Activated CD8-positive, alpha-beta memory T cell treated with anti-CD3 and anti-CD28 coated beads for 36 hours (primary cell): ENCODE results near the gene RASGRP1. TPM values are rescaled to one million over a fixed set of nuclear protein-coding genes. Genes with fewer than 3 reads are reported as not detected.

Source experiments
- CTCF ChIA-PET: fragments of 350-600 bp; sonication (Branson Sonifier 250); formaldehyde crosslinking; loops from one replicate; lab custom pipeline; 2021; ENCODE audit warnings: antibody characterized with exemption; lab: Charles Lee
- POLR2A ChIA-PET: fragments of 350-600 bp; sonication (Branson Sonifier 250); formaldehyde crosslinking; loops from one replicate; lab custom pipeline; 2021; ENCODE audit warnings: antibody characterized with exemption; lab: Charles Lee
- total RNA-seq, 2 experiments: library from RNA; stranded (reverse); gene quantifications; one replicate each; pipeline ENCODE4 v1.2.3, GENCODE V29; 2021

RASGRP1 gene
- total RNA-seq, 2 experiments from 2014 or later: 64.2 to 67.8 TPM

DNA sequence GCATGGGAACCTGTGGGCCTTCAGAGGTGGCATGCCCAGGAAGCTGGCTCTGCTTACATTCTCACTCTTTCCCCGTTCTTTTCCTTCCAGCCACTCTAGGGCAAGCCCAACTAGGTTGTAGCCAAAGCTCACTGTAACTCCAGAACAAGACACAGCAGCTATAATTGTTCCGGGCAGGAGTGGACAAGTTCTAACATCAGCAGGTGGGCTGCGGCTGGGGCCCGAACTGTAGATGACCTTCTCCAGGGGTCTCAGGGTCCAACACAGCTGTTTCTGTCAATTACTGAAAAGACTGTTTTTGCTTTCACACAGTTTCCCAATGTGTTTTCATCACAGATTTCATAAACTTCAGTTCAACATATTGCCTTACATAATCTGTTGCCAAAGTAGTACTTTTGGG, 11.5 kb downstream of the RASGRP1 start:
- POLR2A ChIA-PET: no interaction called here
- CTCF ChIA-PET: interaction anchor here (1.0 to 1.2 kb wide), 2 partner anchors 31 to 137 kb away, joined by 3 read pairs; no protein-coding TSS in a partner anchor

DNA sequence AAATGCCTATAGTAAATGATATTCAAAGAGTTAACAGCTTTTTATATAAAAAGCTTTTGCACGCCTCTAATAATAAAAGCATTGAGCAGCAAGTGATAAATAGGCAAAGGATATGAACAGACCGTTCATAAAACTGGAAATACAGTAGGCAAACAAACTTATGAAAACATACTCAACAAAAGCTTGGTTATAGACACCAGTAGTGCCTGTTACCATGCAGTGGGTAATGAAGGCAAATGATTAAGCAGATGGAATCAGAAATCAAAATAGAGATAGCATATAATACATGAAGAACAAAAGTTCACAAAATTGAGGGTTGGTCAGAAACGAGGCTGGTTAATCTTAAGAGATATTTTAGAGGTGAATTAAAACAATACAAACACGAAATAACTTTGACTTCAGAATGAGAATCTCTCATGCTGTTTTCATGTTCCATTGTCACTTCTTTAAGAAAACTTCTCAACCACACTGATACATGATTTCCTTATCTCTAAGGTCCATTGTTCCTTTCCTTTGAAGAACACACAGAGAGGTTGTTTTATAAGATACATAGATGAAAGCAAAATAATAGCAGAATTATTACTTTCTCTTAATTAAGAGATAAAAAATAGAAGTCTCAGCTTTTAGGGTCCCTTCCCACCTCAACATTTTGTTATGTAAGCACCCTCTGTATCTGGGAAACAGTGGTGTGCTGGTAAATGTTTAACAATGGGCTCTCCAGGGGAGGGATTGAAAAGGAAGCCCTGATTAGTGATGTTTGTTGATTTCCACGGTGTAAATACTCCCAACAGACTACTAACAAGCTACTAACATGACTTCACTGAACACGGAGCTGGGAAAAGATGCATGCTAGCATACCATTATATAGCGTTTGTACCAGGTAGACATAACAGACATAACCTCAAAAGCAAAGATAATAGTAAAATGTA, 12.6 kb downstream of the RASGRP1 start:
- CTCF ChIA-PET: interaction anchor here (0.9 to 1.2 kb wide), 3 partner anchors 30 to 138 kb away, joined by 3 read pairs; no protein-coding TSS in a partner anchor
- POLR2A ChIA-PET: no interaction called here

DNA sequence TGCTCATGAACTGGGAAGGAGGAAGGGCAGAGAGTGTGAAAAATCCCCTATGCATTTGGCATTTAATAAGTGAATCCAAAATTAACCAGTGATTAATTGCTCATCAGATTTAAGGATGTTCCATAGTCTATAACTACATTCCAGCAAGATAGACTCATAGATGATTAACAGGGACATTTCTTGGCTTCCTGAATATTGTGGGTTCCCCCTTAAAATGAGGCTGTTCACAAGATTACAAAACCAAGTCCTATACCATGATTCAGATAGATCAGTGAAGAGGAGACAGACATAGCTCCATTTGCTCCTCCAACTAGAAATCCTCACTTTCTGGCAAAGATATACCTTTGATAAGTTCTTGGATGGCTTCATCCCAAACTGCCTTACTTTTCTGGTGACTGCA, 15.4 kb downstream of the RASGRP1 start:
- POLR2A ChIA-PET: no interaction called here
- CTCF ChIA-PET: interaction anchor here (1.0 to 1.5 kb wide), 3 partner anchors 14 to 134 kb away, joined by 3 to 4 read pairs (median 3); no protein-coding TSS in a partner anchor

DNA sequence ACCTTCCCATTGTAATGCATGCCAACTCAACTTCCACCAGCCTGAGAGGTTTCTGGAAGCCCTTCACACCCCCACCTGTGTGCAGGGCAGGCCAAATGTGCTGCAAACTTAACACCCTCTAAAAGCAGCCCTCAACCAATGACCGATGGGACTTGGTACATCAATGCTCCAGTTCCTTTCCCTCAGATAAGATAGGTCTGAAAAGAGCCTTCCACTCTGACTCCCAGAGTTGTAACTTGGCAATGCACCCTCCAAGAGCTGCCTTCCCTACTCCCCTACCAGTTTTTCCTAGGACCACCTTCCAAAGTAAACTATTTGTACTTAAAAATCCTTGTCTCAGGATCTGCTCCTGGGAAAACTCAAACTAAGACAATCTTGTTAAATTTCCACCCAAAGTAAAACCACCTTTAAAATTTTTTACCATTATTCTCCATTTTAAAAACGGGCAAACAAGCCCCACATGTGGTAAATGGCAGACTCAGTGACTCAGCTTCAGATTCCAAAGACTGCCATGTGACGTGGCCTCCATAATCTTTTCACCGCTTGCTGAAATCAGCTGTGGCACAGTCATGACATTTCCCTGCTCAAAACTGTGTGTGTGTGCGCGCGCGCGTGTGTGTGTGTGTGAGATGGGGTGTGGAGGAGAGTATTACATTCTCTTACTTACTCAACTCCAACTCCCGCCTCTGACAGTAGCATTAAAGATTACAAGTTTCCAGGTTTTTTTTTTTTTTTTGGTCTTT, 17.2 kb downstream of the RASGRP1 start:
- CTCF ChIA-PET: interaction anchor here (1.5 kb wide), 1 partner anchor 136 kb away, joined by 4 read pairs; no protein-coding TSS in a partner anchor
- POLR2A ChIA-PET: no interaction called here

DNA sequence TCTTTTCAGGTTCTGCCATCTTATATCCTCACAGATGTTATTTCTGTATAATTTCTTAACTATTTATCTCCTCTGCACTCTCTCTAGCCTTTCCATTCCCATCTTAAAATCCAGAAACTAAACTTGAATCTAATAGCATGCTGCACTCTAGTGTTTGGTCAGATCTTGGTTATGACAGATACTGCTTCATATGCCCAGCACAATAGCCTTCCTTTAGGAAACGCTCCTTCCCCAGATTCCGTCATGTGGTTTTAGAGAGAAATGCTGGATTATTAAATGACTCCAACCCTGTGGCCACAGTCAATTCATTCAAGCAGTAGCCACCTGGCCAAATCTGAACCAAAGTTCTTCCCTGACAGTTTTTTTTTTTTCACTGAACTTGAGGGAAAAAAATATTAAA, 19.4 kb downstream of the RASGRP1 start:
- POLR2A ChIA-PET: interaction anchor here (0.7 to 1.1 kb wide), 4 partner anchors 14 to 125 kb away, joined by 3 to 4 read pairs (median 4); no protein-coding TSS in a partner anchor
- CTCF ChIA-PET: interaction anchor here (1.2 kb wide), 1 partner anchor 144 kb away, joined by 3 read pairs; no protein-coding TSS in a partner anchor

DNA sequence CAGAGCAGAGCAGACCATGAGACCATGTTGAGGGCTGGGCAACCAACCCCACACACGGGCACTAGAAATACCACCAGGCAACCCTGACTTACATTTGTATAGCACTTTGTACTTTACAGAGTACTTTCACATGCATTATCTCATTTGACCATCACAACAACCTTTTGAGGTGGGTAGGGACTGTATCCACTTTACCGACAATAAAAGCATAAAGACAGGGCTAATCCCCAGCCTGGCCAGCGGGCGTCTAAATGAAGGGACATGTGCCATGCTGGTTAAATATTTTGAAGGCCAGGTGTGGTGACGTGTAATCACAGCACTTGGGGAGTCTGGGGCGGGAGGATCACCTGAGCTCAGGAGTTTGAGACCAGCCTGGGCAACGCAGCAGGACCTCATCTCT, 23.6 kb downstream of the RASGRP1 start:
- POLR2A ChIA-PET: interaction anchor here (0.6 to 1.0 kb wide), 2 partner anchors 87 to 158 kb away, joined by 3 read pairs; partner anchors contain the start of gene FAM98B
- CTCF ChIA-PET: interaction anchor here (1.4 to 2.0 kb wide), 3 partner anchors 23 to 149 kb away, joined by 3 to 5 read pairs (median 3); no protein-coding TSS in a partner anchor

DNA sequence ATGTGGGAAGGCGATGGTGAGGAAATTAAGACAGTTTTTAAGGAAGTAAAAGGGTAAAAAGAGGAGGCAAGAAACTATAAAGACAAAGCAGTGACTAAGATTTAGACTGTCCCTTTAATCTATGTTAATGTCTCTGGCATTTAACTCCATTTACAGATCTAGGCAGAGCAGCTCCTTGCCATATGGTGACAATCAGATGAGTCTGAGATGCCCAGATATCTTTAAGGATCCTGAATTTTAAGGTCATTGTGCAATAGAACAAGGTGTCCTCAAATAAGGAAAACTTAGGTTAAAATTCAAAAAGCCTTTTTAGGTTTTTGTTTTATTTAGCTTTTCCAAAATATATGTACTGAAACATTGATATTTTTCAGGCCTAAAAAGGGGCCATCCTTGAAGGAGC, 24.1 kb downstream of the RASGRP1 start:
- POLR2A ChIA-PET: no interaction called here
- CTCF ChIA-PET: interaction anchor here (1.5 kb wide), 1 partner anchor 144 kb away, joined by 3 read pairs; no protein-coding TSS in a partner anchor

DNA sequence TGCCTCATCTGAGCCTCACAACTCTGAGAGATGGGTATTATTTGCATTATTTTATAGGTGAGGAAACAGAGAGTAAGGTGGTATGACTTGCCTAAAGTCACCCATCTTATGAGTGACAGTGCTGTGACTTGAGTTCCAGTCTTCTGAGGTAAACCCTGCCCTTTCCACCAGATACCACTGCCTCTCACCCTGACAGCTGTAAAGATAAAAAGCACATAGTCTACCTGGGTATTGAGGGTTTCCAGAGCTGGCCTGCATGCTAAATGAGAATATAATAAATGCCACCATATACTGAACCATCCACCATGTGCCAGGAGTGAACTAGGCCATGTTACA, 25.6 kb downstream of the RASGRP1 start:
- CTCF ChIA-PET: interaction anchor here (0.5 to 1.3 kb wide), 3 partner anchors 26 to 157 kb away, joined by 3 to 8 read pairs (median 3); no protein-coding TSS in a partner anchor
- POLR2A ChIA-PET: interaction anchor here (0.7 kb wide), 1 partner anchor 28 kb away, joined by 3 read pairs; no protein-coding TSS in a partner anchor

DNA sequence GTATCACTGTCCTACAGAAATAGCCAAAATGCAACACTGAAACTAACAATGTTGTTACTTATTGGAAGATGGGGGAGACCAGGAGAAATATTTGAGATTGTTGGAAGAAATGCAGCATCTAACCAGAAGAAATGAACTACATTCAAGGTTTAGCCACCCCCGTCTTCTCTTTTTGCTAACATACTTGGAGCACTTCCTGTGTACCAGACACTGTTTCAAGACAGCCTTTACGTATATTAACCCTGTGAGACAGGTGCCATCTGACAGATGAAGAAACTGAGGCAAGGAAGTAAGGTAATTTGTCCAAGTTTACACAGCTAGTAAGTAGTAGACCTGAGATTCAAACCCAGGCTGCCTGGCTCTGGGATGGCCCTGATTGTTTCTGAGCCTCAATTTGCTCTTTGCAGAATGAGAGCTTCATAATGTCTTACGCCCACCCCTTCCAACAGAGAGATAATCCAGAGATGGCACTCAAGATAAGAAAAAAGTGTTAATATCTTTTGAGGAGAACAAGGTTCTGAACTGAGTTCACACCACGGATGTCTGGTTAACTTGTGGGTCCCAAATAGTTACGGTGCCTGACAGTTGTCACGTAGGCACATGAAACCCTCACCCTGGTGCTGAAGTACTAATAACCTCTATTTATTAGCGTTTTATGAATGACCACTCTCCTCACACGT, 26.1 kb downstream of the RASGRP1 start:
- ChIA-PET POLR2A (interaction anchor here (0.7 to 1.1 kb wide), 2 partner anchors 28 to 150 kb away, joined by 3 read pairs; no protein-coding TSS in a partner anchor), CTCF (interaction anchor here (0.5 to 1.3 kb wide), 3 partner anchors 25 to 158 kb away, joined by 3 to 8 read pairs (median 3); no protein-coding TSS in a partner anchor)

DNA sequence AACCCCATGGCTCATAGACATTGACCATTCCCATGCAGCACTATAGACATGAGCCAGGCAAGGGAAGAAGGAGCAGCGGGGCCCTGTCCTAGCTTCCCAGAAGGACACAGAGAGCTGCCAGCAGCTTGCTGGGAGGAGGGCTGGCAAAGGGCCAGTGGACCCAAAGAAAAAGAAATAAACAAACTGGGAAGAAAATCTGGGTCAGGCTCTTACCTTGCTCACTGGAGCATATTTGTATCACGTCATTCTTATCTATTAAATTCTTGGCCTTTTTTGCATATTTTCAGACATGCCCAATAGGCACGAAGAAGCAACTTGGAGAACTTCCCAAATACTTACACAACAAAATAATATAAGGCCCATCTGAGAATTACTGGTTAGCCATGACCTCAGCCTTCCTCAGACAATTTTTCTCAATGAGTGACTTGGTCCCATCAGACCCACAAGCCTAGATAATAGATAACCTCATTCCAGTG, 28.4 kb downstream of the RASGRP1 start:
- ChIA-PET CTCF (no interaction called here), POLR2A (no interaction called here)

DNA sequence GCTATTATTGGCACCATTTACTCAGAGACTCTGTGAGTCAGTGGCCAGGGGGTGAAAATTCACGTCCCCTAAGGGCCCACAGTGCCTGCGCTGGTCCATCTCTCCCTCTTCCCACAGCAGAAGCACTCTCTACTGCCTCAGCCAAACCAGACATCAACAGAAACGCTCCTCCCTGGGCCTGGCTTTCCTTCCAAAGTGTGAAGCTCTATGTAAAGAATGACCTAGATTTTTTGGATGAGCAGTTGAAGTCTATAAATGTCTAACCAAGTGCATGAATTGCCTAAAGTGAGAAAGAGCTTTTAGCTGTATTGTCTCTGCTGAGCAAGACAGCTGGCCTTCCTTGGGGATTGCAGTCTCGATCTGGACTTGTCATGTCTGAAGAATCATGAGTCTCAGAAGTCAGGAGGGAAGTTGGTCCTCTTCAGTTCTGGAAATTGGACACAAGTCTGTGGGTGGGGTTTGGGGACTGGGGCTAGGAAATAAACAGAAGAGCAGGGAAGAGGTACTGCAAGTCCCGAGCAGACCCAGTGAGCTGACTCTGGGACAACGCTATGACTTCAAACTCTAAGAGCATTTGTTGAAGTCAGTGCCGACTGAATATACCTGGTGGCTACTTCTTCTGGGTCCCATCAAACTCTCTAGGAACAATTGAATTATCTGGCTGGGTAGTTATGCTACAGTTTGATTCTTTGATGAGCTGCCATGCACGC, 29.0 kb downstream of the RASGRP1 start:
- CTCF ChIA-PET: interaction anchor here (2.4 kb wide), 1 partner anchor 28 kb away, joined by 10 read pairs; the partner anchor contains the start of gene RASGRP1

DNA sequence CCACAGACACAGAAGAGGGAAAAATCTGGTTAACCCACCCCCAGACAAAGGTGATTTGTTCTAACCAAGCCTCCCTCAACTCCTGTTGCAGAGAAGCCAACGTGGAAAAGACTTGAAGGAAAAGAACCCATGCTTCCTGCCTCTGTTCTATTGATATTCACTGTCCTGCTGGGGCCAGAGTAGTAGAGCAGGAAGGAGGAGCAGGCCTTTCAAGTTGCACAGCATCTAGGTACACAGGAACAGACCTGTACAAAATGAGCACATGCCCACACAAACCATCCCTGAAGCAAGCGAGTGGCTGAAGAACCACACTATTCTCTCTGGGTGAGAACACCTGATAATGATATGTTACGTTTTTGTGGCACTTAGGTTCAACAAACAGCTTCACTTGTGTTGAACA, 29.9 kb downstream of the RASGRP1 start:
- CTCF ChIA-PET: interaction anchor here (1.1 to 2.4 kb wide), 3 partner anchors 9 to 36 kb away, joined by 3 to 10 read pairs (median 3); partner anchors contain the start of gene RASGRP1
- POLR2A ChIA-PET: no interaction called here

More for the DNA sequence above, 29.0 kb downstream of the RASGRP1 start:
- POLR2A ChIA-PET: no interaction called here

DNA sequence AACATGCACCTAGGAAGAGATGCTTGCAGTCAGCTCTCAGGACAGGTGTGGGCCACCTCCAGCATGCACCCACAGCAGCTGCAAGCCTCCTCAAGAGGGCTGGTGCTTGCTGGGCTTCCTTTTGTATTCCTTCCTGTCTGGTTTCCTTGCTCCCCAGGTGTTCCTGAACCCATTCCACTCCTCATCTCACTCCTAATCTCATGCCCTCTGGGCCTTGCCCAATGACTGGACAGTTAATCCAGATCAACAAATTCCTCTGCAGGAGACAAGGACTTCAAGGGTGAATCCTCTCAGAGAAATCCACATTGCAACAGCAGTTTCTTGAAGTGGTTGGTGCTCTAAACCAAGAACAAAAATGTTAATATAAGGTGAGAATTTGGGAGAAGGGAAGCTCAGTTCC, 30.7 kb downstream of the RASGRP1 start:
- CTCF ChIA-PET: interaction anchor here (1.1 to 2.4 kb wide), 3 partner anchors 10 to 35 kb away, joined by 3 to 10 read pairs (median 3); partner anchors contain the start of gene RASGRP1
- POLR2A ChIA-PET: no interaction called here

DNA sequence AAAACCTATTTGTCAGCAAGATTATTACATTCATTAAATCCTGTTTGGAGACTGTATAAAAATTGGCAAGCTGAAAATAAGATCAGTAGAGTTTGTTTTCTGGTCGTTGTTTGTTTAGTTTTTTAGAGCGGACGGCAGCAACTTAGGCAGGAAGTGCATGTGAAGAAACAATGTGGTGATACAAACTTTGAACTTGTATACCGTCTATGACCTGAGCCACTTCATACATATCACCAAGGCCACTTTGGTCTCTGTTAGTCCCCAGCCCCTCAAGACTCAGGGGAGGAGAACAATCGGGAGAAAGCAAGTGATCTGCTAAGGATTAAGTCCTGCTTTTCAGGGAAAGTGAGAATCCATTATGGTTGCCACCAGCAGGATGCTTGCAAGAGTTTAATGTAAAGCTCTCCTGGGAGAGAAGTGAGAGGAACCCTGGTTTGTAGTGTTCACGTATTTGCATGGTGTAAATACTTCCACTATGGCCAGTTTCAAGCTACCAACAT, 31.1 kb downstream of the RASGRP1 start:
- CTCF ChIA-PET: interaction anchor here (1.1 to 2.4 kb wide), 3 partner anchors 20 to 35 kb away, joined by 3 to 10 read pairs (median 3); partner anchors contain the start of gene RASGRP1
- POLR2A ChIA-PET: no interaction called here

DNA sequence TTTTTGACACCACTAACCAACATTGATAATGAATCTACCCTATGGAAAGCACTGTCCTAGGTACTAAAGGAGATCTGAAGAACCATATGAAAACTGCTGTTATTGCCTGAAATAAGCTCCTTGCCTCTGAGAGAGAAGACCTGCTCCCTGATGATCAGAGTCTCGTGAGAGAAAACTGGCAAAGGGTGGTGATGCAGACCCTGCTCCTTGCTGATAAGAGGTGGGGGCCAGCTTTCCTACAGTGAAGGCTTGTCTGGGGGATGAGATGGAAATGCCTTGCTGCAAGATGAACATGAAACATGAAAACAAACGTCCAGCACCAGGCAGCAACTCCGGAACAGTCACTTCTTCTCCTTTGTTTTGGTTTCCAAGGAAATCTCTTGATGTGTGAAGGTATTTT, 31.9 kb downstream of the RASGRP1 start:
- POLR2A ChIA-PET: no interaction called here
- CTCF ChIA-PET: interaction anchor here (1.2 kb wide), 1 partner anchor 20 kb away, joined by 3 read pairs; no protein-coding TSS in a partner anchor

DNA sequence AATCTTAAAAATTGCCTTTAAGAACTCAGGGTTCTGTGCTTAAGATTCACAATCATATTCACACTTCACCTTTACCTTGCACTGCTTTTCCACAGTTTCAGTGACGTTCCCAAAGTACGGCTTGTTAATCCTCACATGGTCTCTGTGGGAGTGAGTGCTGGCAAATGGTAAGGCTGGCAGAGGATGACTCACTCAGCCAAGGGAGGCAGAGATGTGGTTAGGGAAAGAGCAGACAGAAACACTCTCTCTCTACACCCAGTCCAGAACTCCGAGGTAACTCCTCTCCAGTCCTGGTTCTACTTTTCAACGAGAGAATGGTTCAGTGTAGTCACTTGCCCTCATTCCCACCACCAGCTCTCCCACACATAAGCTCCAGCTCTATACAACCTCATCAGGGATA, 33.1 kb downstream of the RASGRP1 start:
- POLR2A ChIA-PET: no interaction called here
- CTCF ChIA-PET: no interaction called here

DNA sequence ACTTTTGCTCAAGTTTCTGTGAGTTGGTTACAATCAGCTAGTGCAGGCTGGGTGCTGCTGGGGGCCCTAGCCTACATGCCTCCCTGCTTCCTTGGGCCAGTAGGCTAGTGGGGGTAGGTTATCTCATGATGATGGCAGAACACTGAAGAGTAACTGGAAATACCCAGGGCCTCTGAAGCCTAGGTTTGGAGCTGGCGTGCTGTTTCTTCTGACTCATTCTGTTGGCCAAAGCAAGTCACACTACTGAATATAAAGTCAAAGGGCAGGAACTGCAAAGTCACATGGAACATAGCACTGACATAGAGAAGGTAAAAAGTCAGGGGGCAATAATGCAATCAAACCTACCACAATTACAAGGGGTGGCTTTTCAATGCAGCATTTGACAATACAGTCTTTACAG, 34.5 kb downstream of the RASGRP1 start:
- ChIA-PET CTCF (interaction anchor here (0.9 kb wide), 1 partner anchor 27 kb away, joined by 3 read pairs; no protein-coding TSS in a partner anchor), POLR2A (interaction anchor here (0.6 kb wide), 1 partner anchor 82 kb away, joined by 3 read pairs; no protein-coding TSS in a partner anchor)
